ENCODE measurements around the gene TUT1.
"Not testable (repeated sequence)": the region's sequence is repeated elsewhere in the genome, so short reads cannot be mapped to it uniquely, and the experiment has no call there.

The TUT1 gene

DNA sequence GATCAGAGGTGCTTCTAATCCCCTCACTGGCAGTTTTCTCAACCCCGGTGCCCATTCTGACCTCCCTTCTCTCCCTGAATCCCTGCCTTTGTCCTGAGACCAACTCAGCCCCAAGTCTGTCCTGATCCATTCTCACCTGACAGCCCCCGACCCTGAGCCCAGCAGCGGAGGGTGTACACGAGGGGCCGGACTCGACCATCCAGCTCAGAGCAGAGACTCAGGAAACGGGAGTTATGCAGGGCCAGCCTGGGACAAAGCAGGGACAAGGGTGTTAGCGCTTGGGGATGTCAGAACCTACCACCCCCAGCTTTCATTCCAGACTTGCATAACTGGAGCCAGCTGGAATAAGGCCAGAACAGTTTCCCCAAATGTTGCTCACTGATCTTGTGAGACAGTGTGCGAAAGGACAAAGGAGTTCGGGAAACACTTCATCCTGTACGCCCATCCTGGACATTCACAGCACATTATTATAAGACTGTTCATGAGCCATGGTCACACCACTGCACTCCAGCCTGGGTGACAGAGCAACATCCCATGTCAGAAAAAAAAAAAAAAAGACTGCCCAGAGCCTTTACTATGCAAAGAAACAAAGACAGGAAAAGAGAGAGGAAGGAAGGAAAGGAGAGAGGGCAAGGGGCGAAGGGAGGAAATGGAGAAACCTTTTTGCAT lies 14.1 kb downstream of the TUT1 start:
- no peak for DNase-seq

GRCh38 chr11:62575837-62576236 lies 15.5 kb downstream of the TUT1 start:
- DNase-seq, result no peak

DNA sequence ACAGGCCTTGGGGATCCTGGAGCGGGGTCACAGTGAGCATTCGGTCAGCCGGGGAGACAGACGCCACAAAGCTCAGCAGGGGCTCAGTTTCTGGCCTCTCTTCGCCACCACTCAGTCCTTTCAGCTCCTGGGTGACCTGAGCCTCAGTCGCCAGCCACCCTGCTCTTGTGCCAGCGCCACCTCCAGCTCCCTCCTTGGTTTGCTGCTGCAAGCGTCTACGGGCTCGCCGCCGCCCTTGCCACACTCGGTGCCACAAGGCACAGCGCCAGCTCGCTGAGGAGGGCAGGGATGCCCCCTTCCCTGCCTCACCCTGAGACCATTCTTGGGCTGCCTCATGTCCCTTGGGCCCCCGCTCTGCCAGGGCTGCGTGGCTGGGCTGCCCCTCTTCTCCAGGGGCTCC lies 16.2 kb downstream of the TUT1 start:
- DNase-seq, result no peak

GRCh38 chr11:62574363-62575071 lies 16.8 kb downstream of the TUT1 start:
- DNase-seq, result no peak

- DNase-seq, result peak; percentile 95
Measured at GRCh38 chr11:62573592-62574362, 17.5 kb downstream of the TUT1 start, which contains the start of gene EEF1G. EEF1G (minus strand) TSS chr11:62573891; CDS start chr11:62573842, 49 bp downstream.

DNA sequence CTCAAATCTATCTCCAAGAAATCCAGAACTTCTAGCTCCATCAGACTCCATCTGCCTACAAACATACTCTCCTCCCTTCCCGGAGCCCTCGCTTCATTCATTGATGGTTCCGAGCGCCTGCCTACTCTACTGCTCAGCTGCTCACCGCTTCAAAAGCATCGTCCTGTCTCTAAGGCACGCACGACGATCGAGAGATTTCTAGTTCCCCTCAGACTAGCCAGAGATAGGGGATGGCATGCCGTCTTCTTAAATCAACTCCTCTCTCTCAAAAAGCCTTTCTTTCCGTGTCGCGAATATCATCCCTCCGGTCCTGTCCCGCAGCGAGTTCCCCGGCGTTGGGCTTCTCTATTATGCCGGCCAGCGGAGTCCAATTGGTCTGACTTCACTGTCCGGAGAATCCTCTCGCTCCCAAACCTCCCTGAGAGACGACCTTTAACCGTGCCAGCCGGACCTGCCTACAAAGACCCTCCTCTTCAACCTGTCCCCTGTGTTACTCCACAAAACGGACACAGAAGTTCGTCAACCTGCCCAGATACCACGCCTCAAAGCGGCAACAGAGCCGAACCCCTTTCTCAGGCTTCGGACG lies 18.2 kb downstream of the TUT1 start:
- DNase-seq, result no peak

GRCh38 chr11:62572431-62572830 lies 18.9 kb downstream of the TUT1 start:
- no peak for DNase-seq

GRCh38 chr11:62571493-62571892 lies 19.8 kb downstream of the TUT1 start:
- not testable (repeated sequence) for DNase-seq

DNA sequence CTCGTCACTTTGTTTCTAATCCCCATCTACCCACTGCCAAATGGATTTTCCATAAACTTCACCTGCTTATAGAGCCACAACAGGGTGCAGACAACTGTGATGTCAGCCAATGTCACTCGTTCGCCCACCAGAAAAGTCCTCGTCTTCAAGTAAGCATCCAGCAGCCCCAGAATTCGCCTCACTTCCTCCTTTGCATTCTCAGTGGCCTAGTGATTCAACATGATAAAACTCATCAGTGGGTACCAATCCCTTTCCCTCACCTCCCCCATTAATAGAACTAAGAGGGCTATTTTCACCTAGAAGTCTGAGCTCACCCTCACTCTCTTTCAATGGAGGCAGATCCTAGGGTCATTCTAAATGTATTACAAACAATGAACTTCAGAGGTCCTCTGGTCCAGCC lies 20.4 kb downstream of the TUT1 start:
- DNase-seq, result not testable (repeated sequence)

DNA sequence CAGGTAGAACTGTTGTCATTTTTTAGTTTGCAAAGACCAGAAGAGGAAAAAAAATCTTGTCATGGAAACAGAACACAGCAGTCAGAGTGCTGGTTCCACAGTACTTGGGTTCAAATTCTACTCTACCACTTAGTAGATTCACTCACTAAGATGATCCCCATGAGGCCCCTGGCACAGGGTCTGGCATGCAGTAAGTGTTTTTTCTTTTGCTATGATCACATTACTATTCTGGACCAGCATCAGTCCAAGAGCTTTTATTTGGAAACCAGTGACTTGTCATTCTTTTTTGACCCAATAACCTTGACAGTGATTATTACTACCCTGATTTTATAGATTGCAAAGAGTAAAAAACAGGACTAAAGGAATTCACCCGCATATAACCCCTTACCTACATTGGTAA lies 21.7 kb downstream of the TUT1 start:
- DNase-seq, result no peak

- DNase-seq, result no peak
Measured at GRCh38 chr11:62567018-62567633, 24.2 kb downstream of the TUT1 start.

DNA sequence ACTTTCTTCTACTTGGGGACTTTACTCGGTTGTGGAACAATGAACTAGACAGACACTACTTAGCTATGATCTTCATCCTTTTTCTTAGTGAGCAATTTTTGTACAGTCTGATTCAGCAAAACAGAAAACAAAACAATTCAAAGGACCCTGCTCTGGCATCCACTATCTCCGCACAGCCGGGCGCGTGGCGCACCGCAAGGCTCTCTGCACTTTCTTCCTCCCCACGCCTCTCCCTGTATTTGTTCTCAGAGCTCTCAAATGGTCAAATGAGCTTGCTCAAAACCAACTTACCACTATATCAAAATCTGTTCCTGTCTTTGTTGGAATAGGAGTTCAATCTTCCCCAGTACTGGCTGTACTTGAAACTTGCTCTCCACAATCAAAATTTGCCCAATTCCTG lies 25.1 kb downstream of the TUT1 start:
- no peak for DNase-seq

DNA sequence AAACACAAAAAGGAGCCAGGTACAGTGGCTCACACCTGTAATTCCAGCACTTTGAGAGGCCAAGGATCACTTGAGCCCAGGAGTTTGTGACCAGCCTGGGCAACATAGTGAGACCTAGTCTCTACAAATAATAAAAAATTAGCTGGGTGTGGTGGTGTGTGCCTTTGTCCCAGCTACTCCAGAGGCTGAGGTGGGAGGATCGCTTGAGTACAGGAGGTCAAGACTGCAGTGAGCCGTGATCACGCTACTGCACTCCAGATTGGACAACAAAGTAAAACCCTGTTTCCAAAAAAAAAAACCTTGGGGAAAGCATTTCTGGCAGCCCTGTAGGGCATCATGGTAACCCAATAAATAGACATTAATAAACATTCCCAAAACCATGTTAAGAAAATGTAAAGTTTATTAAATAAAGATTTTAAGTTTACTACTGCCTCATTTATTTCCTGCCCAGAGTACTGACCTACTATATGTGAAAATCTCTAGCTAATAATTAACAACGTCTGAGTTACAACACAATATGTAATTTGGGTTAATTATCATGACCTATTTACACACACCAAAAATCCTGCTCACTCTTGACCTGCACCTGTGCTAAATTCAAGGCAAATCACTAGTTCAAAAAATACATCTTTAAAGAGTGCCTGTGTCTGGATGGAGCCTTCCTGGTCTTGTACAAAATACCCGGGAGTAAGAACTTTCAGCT lies 26.1 kb downstream of the TUT1 start:
- DNase-seq, result no peak

- not testable (repeated sequence) for DNase-seq
Measured at GRCh38 chr11:62561677-62562230, 29.6 kb downstream of the TUT1 start.

GRCh38 chr11:62560566-62561103 lies 30.7 kb downstream of the TUT1 start:
- DNase-seq, result peak; percentile 79

GRCh38 chr11:62559626-62560025 lies 31.7 kb downstream of the TUT1 start:
- not testable (repeated sequence) for DNase-seq

DNA sequence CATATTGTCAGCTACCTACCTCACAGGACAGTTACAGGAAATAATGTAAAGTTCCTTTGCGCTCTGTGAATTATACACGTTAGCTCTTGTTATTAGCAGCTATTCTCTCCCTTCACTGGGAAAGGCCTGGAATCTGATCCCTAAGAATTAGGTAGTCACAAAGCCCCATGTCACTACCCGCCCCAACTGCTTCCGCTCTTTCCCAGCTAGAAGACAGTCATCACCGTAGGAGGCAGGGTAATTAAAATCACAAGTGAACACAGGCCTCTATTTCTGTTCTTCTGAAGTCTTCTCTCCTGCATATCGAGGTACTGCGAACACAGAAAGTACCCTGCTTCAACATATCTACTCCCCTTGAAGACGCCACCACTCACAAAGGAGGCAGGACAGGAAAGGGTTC lies 32.1 kb downstream of the TUT1 start:
- no peak for DNase-seq

GRCh38 chr11:62558669-62559068 lies 32.7 kb downstream of the TUT1 start:
- DNase-seq, result no peak

DNA sequence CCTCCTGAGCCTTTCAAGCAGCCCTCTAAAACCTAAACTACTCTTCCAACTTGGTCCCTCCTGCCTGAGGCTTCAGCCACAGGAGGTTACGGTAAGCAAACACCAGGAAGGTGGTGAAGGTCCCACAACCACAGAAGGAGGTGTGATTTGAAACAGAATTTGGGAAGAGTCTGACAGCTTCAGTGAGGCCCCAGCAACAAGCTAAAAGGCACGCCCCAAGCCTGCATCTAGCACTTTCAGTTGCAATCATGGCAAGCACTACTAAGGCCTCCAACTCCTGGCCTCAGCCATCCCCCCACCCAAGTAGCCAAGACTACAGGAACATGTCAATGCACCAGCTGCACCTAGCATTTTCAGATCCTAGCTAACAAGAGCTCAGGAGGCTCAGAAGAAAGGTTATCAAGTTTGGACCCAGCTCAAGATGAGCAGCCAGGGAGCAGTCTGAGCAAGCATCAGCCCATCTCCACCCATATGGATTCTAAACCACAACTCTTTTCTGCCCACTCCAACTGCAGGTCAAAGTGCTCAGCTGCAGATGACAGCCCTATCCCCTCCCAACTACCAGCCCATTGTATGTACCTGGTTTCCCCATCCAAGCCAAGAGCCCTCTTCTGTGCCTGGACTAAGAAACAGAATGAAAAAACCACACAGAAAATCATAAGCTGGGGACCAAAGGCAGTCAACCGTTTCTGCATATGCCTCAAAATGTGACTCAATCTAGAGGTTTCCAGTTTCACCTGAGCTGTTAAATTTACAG lies 34.3 kb downstream of the TUT1 start:
- DNase-seq, result no peak

- peak; percentile 57 for DNase-seq
Measured at GRCh38 chr11:62556108-62556874, 35.0 kb downstream of the TUT1 start.

Data from activated T-cell treated with anti-CD3 and anti-CD28 coated beads for 4 hours (primary cell).